Neutrophil (primary cell): ENCODE data around the gene LETM1.

ENCODE experiments used
- H3K27ac ChIP-seq: fragments of 200-600 bp; sonication (generic); 2 replicates; pipeline ENCODE4 v1.5.1; 2016; ENCODE audit warnings: mild to moderate bottlenecking, moderate library complexity
- H3K27me3 ChIP-seq: fragments of 200-600 bp; sonication (generic); 2 replicates; pipeline ENCODE4 v1.6.0; 2016; ENCODE audit warnings: mild to moderate bottlenecking
- H3K36me3 ChIP-seq: fragments of 200-600 bp; sonication (generic); 2 replicates; pipeline ENCODE4 v1.5.1; 2017
- H3K4me1 ChIP-seq, 2 experiments: fragments of 200-600 bp in 1 of 2; sonication (generic) in 1 of 2; 1 replicate in 1 of 2; 2 replicates in 1 of 2; pipeline versions ENCODE4 v1.5.1 to v1.6.1; 2013 to 2016; ENCODE audit warnings: low read depth in 1 of 2, low read length in 1 of 2, mild to moderate bottlenecking in 1 of 2, moderate library complexity in 1 of 2; ENCODE audit not compliant: control insufficient read depth in 1 of 2, insufficient read depth in 1 of 2
- H3K4me3 ChIP-seq, 2 experiments: fragments of 200-600 bp in 1 of 2; sonication (generic) in 1 of 2; 1 replicate in 1 of 2; 2 replicates in 1 of 2; pipeline ENCODE4 v1.5.1; 2013 to 2016; ENCODE audit warnings: low read depth in 1 of 2, low read length in 1 of 2, mild to moderate bottlenecking in 1 of 2, moderate library complexity in 1 of 2
- H3K9me3 ChIP-seq: fragments of 200-600 bp; sonication (generic); 2 replicates; pipeline ENCODE4 v1.5.1; 2016
- CTCF ChIP-seq: fragments of 200-600 bp; sonication (generic); IDR thresholded peaks from 2 replicates; pipeline ENCODE4 v1.5.1; 2016; ENCODE audit warnings: antibody characterized with exemption

Gene LETM1

GRCh38 chr4:1815997-1816860, 39.7 kb downstream of the LETM1 start:
- Histone ChIP-seq H3K36me3 (peaks cover 72% of the 10 kb centered on the region), H3K9me3 (no peaks in the 10 kb centered on the region), H3K27me3 (no peaks in the 10 kb centered on the region), H3K27ac (no peak overlapping the region), H3K4me3 (no peak overlapping the region), H3K4me1 (no peaks in the 10 kb centered on the region)
- no peak for TF ChIP-seq CTCF

- Histone ChIP-seq H3K4me3 (no peak overlapping the region), H3K36me3 (peaks cover 72% of the 10 kb centered on the region), H3K27ac (no peak overlapping the region), H3K9me3 (no peaks in the 10 kb centered on the region), H3K27me3 (no peaks in the 10 kb centered on the region), H3K4me1 (no peaks in the 10 kb centered on the region)
- no peak for TF ChIP-seq CTCF
These were observed 40.6 kb downstream of the LETM1 start for GRCh38 chr4:1815096-1815996.

GRCh38 chr4:1814453-1814852, 41.5 kb downstream of the LETM1 start:
- H3K27me3 ChIP-seq: no peaks in the 10 kb centered on the region
- H3K36me3 ChIP-seq: peaks cover 66% of the 10 kb centered on the region
- H3K9me3 ChIP-seq: no peaks in the 10 kb centered on the region
- no peak overlapping the region for H3K4me3 ChIP-seq
- H3K4me1 ChIP-seq: no peaks in the 10 kb centered on the region
- TF ChIP-seq CTCF: no peak
- no peak overlapping the region for H3K27ac ChIP-seq

- H3K27me3 ChIP-seq: no peaks in the 10 kb centered on the region
- no peak overlapping the region for H3K4me3 ChIP-seq
- no peaks in the 10 kb centered on the region for H3K9me3 ChIP-seq
- H3K36me3 ChIP-seq: peaks cover 61% of the 10 kb centered on the region
- no peaks in the 10 kb centered on the region for H3K4me1 ChIP-seq
- H3K27ac ChIP-seq: no peak overlapping the region
- no peak for TF ChIP-seq CTCF
These were observed 42.0 kb downstream of the LETM1 start for GRCh38 chr4:1813915-1814314.

- no peaks in the 10 kb centered on the region for H3K9me3 ChIP-seq
- no peaks in the 10 kb centered on the region for H3K27me3 ChIP-seq
- TF ChIP-seq CTCF: no peak
- H3K36me3 ChIP-seq: peaks cover 54% of the 10 kb centered on the region
- no peaks in the 10 kb centered on the region for H3K4me1 ChIP-seq
- H3K4me3 ChIP-seq: no peak overlapping the region
- H3K27ac ChIP-seq: no peak overlapping the region
These were observed 42.7 kb downstream of the LETM1 start for GRCh38 chr4:1813231-1813630.
